ENCODE results near the gene GHRHR.

The GHRHR gene

DNA sequence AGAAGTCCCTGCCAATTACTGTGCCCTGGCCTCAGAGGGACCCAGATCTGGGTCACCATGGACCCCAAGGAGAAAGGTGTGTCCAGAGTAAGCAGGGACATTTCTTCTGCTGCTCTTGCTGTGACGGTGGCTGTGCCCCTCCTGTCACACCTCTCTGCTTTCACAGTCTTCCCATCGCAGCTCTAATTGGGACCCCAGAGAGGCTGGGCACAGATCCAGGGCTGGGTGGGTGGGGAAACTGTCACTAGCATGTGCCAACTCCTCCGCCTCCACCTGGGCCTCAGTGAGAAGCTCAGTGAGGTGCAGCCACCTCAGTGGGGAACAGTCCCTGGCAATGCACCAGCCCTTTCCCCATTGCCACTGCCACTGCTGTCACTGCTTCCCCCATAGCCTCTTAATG, 51.1 kb downstream of the GHRHR start:
- no peak for DNase-seq
- Histone ChIP-seq H3K4me1 (no peaks in the 10 kb centered on the region), H3K4me3 (ENCODE audit: low read depth, low read length) (no peak overlapping the region), H3K27me3 (no peaks in the 10 kb centered on the region), H3K9me3 (no peaks in the 10 kb centered on the region), H3K36me3 (no peaks in the 10 kb centered on the region)
- TF ChIP-seq, protein P1, sequence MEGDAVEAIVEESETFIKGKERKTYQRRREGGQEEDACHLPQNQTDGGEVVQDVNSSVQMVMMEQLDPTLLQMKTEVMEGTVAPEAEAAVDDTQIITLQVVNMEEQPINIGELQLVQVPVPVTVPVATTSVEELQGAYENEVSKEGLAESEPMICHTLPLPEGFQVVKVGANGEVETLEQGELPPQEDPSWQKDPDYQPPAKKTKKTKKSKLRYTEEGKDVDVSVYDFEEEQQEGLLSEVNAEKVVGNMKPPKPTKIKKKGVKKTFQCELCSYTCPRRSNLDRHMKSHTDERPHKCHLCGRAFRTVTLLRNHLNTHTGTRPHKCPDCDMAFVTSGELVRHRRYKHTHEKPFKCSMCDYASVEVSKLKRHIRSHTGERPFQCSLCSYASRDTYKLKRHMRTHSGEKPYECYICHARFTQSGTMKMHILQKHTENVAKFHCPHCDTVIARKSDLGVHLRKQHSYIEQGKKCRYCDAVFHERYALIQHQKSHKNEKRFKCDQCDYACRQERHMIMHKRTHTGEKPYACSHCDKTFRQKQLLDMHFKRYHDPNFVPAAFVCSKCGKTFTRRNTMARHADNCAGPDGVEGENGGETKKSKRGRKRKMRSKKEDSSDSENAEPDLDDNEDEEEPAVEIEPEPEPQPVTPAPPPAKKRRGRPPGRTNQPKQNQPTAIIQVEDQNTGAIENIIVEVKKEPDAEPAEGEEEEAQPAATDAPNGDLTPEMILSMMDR (IDR thresholded peaks at IDR 0.05; ENCODE audit: low read depth, low read length) = no peak

DNA sequence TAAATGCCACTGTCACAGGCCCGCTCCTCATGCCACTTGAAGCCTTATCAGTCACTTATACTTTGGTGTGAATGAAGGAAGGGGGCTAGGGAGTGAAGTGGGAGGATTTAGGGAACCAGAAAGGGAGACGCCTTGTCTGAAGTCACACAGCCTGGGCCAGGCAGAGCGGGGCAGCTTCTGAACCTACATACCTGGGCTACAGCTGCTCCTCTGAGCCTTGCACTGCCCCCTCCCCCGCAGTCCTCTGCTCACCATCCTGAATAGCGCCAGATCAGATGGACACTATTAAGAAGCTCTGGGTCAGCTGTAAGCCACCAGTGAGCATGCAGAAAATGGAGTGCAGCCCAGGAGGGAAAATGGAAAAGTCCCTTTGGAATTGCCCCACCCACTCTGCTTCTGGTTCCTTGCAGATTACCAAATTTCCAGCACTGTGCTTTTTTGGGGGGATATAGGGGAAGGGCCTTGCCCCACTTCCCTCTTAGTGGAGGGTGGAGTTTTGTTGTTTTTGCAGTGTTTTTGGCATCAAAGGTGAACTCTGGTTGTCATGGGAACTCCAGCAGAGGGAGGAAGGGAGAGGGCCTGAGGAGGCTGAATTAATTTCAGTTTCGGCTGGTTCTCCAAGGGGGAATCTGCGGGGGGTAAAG, 53.4 kb downstream of the GHRHR start:
- no peaks in the 10 kb centered on the region for H3K9me3 ChIP-seq
- no peaks in the 10 kb centered on the region for H3K27me3 ChIP-seq
- no peaks in the 10 kb centered on the region for H3K36me3 ChIP-seq
- DNase-seq = no peak
- no peaks in the 10 kb centered on the region for H3K4me1 ChIP-seq
- TF ChIP-seq, protein P1 (IDR thresholded peaks at IDR 0.05; ENCODE audit: low read depth, low read length) = no peak
- H3K4me3 ChIP-seq (ENCODE audit: low read depth, low read length) = no peak overlapping the region

DNA sequence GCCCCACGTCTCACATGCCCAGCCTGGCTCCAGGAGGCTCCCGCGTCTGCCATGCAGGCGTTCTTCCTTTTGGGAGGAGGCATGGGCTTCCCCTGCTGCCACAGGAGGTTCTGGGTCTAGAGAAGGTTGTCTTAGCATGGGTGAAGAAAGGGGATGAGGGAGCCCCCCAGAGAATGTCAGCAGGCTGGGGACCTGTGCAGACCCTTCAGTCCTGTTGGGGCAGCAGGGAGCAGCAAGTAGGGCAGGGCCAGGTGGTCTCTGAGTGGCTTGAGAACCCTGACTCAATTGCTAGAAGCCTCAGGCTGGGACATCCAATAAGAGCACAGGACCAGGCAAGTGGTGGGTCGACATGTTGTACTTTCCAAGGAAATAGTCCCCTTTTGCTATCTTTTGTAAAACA, 54.0 kb downstream of the GHRHR start:
- Histone ChIP-seq H3K27me3 (no peaks in the 10 kb centered on the region), H3K9me3 (no peaks in the 10 kb centered on the region), H3K4me3 (ENCODE audit: low read depth, low read length) (no peak overlapping the region), H3K36me3 (no peaks in the 10 kb centered on the region), H3K4me1 (no peaks in the 10 kb centered on the region)
- DNase-seq = no peak
- TF ChIP-seq, protein P1 (IDR thresholded peaks at IDR 0.05; ENCODE audit: low read depth, low read length) = no peak

DNA sequence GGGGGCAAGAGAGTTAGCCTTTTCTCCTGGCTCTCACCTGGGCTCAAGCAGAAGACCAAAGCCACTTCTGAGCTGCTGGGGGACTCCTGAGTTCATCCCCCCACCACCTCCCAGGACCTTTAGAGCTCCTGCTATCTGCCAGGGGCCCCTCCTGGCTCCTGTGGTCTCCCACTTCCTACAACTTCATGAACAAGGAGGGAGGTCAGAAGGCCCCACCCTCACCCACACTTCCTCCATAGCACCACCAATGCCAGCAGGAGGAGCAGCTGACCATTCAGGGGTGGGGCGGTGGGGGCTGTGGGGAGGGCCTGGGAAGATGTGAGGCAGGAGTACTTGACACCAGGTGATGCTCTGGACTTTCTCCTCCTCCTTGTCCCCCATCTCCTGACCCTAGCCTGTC, 55.8 kb downstream of the GHRHR start:
- DNase-seq = no peak
- no peak overlapping the region for H3K4me3 ChIP-seq (ENCODE audit: low read depth, low read length)
- no peaks in the 10 kb centered on the region for H3K4me1 ChIP-seq
- H3K9me3 ChIP-seq = no peaks in the 10 kb centered on the region
- H3K36me3 ChIP-seq = no peaks in the 10 kb centered on the region
- TF ChIP-seq, protein P1 (IDR thresholded peaks at IDR 0.05; ENCODE audit: low read depth, low read length) = no peak
- H3K27me3 ChIP-seq = no peaks in the 10 kb centered on the region

DNA sequence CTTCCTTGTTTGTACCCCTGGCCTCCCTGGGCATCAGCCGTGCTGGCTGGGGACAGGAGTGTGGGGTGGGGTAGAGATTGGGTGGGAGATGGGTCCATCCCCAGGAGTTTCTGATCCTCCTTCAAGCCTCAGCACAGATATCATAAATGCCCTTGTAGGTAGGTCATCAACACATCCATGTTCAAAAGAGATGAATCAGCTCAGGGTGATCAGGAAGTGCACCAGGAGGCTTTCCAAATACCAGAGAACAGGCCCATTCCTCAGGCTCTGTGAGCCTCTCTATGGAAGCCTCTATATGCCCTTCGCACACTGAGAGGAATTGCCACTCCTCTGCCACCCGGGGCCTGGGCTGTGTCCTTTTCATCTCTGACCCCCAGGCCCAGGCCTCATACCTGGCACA, 56.4 kb downstream of the GHRHR start:
- H3K4me3 ChIP-seq (ENCODE audit: low read depth, low read length) = no peak overlapping the region
- no peaks in the 10 kb centered on the region for H3K9me3 ChIP-seq
- TF ChIP-seq, protein P1 (IDR thresholded peaks at IDR 0.05; ENCODE audit: low read depth, low read length) = no peak
- no peaks in the 10 kb centered on the region for H3K36me3 ChIP-seq
- no peaks in the 10 kb centered on the region for H3K4me1 ChIP-seq
- no peaks in the 10 kb centered on the region for H3K27me3 ChIP-seq
- no peak for DNase-seq

DNA sequence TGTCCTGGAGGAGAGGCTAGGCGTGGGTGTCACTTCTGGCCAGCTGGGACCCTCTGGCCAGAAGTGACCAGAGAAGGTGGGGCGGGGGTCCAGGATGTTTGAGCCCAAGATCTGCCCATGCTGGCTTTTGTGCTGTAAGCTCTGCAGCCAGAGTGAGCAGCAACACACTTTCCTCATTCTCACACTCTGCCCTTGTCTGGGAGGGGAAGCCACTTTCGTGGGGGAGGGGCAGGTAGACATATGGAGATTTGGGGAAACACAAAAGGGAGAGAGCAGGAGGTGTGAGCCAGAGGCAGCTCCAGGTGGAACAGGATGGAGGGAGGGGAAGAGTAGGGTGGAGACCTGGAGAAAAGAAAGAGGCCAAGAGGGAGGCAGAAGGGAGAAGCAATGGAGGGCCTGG, 56.9 kb downstream of the GHRHR start:
- no peak for DNase-seq
- no peaks in the 10 kb centered on the region for H3K36me3 ChIP-seq
- no peak overlapping the region for H3K4me3 ChIP-seq (ENCODE audit: low read depth, low read length)
- H3K9me3 ChIP-seq = no peaks in the 10 kb centered on the region
- H3K27me3 ChIP-seq = no peaks in the 10 kb centered on the region
- TF ChIP-seq, protein P1 (IDR thresholded peaks at IDR 0.05; ENCODE audit: low read depth, low read length) = no peak
- H3K4me1 ChIP-seq = no peaks in the 10 kb centered on the region
